ENCODE measurements around the gene HERC2.

Gene HERC2

DNA sequence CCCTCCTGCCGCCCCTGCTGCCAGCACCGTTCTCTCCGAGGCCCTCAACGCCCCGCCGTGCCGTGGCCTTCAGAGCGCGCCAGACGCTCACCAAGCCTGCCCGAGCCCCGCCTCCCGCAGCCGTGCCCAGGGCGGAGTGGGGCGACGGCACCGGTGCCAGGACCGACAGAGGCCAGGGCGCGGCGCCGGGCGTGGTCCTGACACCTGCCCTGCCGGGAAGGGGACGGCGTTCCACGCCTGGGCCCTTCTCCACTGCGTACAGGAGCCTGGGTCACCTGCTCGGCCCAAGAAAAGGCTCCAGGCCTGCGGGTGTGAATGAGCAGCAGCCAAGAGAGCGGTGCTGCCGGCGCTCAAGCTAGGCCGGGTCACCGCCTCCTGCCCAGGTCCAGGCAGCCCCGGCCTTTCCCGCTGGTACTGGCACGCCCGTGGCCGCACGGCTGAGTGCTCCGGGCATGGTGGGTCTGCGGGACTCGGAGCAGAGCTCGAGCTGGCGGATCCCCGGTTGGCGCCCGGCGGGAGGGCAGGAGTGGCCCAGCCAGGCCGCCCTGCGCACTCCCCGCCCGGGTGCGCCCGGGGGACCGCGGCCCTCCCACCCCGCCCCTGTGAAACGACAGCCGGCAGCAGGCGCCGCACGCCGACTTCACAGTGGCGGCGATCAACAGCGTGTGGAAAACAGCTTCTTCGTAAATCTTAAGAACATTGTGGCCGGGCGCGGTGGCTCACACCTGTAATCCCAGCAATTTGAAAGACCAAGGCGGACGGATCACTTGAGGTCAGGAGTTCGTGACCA lies 227.1 kb downstream of the HERC2 start:
- DNase-seq, result no peak

DNA sequence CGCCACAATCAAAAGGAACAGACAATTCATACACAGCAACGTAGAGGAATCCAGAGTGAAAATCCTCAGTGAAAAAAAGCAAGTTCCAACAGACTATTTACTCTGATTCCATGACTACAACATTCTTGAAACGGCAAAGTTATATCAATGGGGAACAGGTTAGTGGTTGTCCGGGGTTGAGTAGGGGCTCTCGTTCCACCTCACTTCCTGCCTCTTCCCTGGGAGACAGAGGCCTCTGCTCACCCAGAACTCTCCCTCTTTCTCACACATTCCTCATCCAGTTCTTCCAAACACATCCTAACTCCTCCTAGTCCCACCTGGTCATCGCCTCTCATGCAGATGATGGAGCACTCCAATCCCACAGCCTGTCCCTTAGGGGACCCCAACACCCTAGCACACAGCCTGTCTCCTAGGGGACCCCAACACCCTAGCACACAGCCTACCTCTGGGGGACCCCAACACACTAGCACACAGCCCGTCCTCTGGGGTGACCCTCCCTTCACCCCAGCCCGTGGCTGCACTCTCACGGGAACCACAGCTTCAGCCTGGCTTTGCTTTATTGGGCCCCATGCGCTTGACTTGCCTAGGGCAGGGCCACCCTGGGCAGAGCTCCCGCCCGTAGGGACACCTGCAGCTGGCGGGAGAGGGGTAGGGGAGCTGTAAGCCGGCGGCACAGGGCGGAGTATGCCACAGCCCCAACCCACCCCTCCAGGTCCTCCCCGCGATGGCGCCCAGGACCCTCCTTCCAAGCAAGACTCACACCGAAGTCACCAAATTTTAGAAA lies 228.0 kb downstream of the HERC2 start:
- no peak for DNase-seq

DNA sequence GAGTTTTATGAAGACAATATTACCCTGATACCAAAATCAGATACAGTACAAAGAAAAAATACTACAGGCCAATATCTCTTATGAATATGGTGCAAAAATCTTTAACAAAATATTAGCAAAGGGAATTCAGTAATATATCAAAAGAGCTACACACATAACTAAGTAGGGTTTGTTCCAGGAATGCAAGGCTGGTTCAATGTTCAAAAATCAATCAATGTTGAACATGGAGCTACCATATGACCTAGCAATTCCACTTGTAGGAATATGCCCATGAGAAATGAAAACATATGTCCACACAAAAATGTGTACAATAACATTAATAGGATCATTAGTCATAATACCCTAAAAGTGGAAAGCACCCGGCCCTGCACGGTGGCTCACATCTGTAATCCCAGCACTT lies 230.7 kb downstream of the HERC2 start:
- no peak for DNase-seq

DNA sequence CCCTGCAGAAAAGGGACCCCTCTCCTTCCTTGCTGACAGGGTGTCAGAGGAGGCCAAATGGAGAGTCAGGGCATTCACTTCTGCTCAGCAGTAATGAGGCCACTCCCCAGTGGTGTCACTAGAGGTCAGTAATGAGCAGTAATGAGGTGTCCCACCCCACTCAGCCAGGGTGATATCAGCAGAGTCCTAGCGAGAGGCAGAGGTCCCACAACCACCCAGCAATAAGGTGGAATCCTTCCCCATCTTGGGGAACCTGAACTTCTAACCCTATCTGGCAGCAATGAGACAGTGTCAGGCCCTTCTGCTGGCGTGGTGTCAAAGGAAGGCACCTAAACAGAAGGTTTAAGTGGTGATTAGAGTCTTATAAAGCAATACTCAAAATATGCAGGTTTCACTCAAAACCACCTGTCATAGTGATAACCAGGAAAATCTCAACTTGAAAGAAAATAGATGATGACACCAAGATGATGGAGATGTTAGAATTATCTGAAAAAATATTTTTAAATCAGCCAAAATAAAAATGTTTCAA lies 235.7 kb downstream of the HERC2 start:
- no peak for DNase-seq

DNA sequence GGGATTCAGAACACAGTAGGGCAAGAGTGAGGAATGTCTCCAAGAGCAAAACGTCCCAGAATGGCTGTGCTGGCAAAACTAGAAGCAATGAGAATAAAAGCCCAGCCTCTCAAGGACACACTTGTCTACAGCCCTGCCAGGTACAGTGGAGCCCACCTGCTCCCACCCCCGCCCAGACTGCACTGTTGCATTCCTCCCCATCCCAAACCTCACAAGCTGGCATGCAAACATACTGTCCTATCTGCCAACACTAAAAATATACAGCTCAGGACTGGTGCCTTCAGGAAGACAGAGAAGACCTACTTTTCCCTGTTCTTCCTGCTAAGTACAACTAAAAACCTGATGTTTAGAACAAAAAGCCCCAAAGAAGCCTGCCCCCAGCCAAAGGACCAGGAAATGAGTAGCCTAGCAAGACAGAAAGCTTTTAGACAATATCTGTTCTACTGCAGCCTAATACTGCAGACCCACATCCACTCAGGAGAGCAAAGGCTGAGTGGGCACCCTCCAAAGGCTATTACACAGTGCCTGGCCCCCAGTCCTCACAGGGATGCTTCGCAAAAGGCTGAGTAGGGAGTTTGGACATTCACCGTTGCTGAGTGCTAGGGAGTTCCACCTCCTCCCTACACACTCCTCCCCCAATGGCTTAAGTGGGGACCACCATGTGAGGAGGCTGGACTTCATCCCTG lies 236.3 kb downstream of the HERC2 start:
- DNase-seq, result no peak

DNA sequence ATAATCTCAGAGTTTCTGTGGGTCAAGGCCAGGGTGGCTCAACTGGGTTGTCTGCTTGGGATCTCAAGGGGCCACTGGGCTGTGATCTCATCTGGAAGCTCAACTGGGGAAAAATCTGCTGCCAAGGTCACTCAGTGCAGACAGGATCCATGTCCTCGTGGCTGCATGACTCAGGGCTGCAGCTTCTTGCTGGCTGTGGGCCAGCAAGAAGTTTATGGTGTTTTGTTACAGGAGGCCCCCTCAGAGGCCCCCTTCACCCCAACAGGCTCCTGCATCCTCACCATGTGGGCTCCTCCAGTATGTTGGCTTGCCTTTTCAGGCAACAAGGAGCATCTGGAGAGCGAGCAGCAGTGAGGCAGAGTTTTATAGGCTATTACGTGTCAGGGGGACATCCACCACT lies 237.4 kb downstream of the HERC2 start:
- no peak for DNase-seq

DNA sequence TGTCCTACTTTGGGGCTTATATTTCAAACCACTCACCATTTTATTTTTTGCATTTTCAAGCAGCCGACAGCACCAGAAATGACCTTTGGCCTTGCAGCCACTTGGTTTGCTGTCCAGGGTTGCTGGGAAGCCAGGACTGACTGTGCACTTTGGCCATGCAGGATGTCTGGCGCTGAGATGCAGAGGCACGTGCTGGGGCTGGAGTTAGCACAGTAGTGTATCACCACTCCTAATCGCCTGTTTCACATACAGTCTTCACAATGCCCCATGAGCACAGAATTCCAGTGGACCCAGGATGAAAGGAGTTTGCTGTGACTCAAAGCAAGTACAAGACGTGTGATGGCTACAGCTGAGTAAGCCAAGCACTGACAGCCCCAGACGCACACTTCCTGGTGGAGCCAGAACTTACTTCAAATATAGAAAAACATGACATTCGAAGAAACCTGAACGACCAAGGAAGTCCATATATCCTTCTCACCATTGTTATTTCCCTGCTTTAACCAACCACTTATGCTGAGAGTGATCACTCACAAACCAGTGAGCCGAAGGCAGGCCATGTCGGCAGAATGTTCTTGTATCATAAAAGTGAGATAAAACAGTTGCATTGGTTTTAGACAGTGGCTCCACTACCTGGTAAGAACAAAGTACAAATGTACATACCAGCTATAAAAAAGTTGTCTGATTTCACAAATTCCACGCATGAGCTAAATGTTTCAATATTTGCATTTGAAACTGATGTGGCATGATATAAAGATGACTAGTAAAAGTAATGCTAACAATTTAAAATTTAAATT lies 238.9 kb downstream of the HERC2 start:
- DNase-seq, result no peak

DNA sequence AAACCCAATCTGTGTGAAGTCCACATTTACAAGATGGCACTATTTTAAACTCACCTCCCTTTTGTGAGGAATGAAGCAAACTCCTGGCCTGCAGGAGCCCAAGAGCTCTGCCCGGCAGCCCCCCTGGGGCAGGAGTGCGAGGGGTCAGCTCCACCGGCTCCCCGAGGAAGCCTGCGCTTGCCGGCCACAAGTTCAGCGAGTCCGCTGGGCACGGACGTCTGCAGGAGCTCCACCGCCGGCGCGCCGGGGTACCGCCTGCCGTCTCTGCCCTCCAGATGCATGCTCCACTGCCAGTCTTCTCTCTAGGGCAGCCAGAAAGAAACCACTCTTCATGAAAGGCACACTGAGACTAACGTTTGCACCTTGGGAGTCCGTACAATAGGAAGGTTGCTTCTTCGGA lies 240.4 kb downstream of the HERC2 start:
- no peak for DNase-seq

DNA sequence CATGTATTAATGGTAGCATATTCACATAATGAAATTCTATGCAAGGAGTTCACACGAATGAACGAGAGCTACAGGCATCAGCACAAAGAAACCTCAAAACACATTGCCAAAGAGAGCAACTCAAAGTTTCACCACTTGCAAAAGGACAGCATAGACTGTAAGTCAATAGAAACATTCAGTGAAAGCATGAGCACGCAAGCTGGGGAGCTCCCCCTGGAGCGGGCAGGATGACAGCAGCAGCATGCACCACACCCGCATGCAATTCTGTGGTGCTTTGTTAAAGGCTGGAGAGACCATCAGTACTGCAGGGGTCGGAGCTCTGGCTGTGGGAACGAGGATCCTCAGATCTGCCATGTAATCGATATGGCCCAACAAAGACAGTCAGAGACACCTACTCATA lies 241.6 kb downstream of the HERC2 start:
- no peak for DNase-seq

DNA sequence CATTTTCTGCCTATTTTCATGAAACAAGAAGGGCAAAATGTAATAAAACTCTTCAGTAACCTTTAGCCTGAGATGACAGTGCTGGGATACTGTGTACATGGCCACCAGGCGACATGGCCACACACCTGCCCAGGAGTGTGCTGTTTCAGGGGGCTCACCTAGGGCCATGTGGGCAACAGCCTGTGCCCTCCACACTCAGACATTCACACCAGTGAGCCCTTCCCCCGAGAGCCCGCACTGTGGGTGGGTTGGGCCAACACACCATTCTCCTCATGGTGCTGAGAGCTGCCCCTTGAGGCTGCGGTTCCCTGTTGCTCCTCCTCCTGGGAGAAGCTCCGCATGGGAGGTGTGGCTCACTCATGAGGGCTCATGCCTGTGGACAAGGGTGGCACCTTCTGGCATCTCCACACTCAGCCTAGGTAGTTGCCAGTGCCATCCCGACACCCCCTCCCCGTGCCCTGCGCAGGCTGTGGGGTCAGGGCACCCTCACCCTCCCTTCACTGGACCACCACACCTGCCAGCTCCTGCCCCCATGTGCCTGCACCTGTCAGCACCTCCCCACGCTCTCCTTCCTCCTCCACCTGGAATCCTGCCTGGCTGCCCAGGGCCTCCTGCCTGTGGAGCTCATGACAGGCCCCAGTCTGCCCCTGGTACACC lies 242.5 kb downstream of the HERC2 start:
- DNase-seq, result no peak

DNA sequence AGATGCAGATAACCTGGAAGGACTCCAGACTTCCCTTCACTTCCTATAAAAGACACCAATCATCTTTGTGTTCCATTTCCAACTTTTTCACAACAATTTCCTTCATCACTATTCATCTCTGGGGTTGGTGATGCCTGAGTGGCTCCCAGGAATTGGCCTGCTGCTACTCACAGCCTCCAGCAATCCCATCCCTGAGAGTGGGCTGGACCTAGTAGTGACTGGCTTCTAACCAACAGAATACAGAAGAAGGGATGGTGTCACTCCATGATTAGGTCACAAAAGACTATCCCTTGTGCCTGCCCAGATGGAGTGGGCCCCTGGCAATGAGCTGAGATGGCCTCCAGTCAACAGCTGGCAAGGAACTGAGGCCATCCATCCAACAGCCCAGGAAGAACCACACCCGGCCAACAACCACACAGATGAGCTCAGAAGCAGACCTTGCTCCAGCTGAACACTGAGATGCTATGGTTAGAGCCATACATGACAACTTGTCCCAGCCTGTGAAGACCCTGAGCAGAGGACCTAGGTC lies 243.7 kb downstream of the HERC2 start:
- no peak for DNase-seq

DNA sequence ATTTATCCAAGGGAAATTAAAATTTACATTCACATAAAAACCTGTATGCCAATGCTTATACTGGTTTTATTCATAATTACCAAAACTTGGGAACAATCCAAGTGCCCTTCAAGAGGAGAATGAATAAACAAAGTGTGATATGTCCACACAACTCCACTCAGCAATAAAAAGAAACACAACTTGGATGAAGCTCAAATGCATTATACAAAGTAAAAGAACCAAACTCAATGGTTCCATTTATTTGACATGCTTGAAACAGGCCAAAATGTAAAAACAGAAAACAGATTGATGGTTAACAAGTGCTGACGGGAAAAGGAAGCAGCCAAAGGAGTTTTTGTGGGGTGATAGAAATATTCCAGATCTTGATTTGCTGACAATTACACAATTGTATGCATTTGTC lies 246.4 kb downstream of the HERC2 start:
- no peak for DNase-seq

DNA sequence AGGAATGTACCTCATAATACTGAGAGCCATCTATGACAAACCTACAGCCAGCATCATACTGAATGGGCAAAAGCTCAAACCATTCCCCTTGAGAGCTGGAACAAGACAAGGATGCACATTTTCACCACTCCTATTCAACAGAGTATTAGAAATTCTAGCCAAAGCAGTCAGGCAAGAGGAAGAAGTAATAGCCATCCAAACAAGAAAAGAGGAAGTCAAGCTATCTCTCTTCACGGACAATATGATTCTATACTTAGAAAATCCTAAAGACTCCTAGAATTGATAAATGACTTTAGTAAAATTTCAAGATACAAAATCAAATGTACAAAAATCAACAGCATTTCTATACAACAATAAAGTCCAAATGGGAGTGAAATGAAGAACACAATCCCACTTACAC lies 253.0 kb downstream of the HERC2 start:
- DNase-seq, result no peak

DNA sequence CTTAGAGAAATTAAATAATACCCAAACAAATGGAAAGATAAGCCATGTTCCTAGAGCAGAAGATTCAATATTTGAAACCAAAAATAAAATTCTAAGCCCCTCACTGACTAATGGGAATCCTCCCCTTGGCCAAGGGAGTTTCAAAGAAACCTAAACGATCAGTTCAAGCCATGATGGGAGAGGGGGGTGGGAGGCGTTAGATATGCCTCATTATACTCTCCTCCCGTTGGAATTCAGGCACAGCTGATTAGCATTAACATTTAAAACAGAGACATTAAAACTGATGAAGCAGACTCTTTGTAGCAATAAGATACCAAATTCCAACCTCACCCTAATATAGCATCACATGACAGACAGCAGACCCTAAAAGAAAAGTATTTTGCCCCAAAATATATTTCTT lies 255.7 kb downstream of the HERC2 start:
- DNase-seq, result no peak
